Measurements from ENCODE around the gene LECT2. TPM values are rescaled to one million over a fixed set of nuclear protein-coding genes. Genes with fewer than 3 reads are reported as not detected.

The LECT2 gene
- total and polyA plus RNA-seq, 12 donors, result not detected

- intact Hi-C loops (cut with DNase I), result no loop called here
- DNase-seq, result no peak
- no peaks in the 10 kb centered on the region for H3K27me3 ChIP-seq
- H3K27ac ChIP-seq, result no peak overlapping the region
- no peaks in the 10 kb centered on the region for H3K4me1 ChIP-seq (replicated peaks in 1 of 2)
- H3K9me3 ChIP-seq (replicated peaks in 1 of 3), result no peaks in the 10 kb centered on the region
- H3K4me3 ChIP-seq, result no peak overlapping the region
- 42 to 52% (median 47%) methylated on average over 3 of the region's 3 CpGs for WGBS, 4 donors
- H3K36me3 ChIP-seq (replicated peaks in 1 of 2), result no peaks in the 10 kb centered on the region
- no peak for TF ChIP-seq CTCF (IDR thresholded peaks at IDR 0.05)
- TF ChIP-seq POLR2A (IDR thresholded peaks at IDR 0.05), result no peak
Observed at GRCh38 chr5:135950611-135951010, 4.2 kb downstream of the LECT2 start.

GRCh38 chr5:135944967-135945560 lies 9.7 kb downstream of the LECT2 start:
- no peaks in the 10 kb centered on the region for H3K36me3 ChIP-seq (replicated peaks in 1 of 2)
- H3K27ac ChIP-seq, result no peak overlapping the region
- H3K4me3 ChIP-seq, result no peak overlapping the region
- 0 to 1% (median 1%) methylated on average over 3 of the region's 3 CpGs for WGBS, 4 donors
- no peaks in the 10 kb centered on the region for H3K4me1 ChIP-seq (replicated peaks in 1 of 2)
- TF ChIP-seq CTCF (IDR thresholded peaks at IDR 0.05) (peak; percentile 72 to 89 (median 82)), POLR2A (IDR thresholded peaks at IDR 0.05) (no peak)
- DNase-seq, result peak; percentile 37 to 80 (median 57)
- no peaks in the 10 kb centered on the region for H3K27me3 ChIP-seq
- intact Hi-C loops (cut with DNase I), result loop anchor here (2.0 to 10.0 kb wide), 5 partner anchors 60 to 270 kb away; no protein-coding TSS in a partner anchor
- H3K9me3 ChIP-seq (replicated peaks in 1 of 3), result no peaks in the 10 kb centered on the region

- no peaks in the 10 kb centered on the region for H3K4me1 ChIP-seq (replicated peaks in 1 of 2)
- intact Hi-C loops (cut with DNase I), result loop anchor here (2.0 to 10.0 kb wide), 5 partner anchors 60 to 270 kb away; no protein-coding TSS in a partner anchor
- H3K9me3 ChIP-seq (replicated peaks in 1 of 3), result no peaks in the 10 kb centered on the region
- TF ChIP-seq POLR2A (IDR thresholded peaks at IDR 0.05), result no peak
- no peak for TF ChIP-seq CTCF (IDR thresholded peaks at IDR 0.05)
- H3K27me3 ChIP-seq, result no peaks in the 10 kb centered on the region
- H3K36me3 ChIP-seq (replicated peaks in 1 of 2), result no peaks in the 10 kb centered on the region
- no peak overlapping the region for H3K4me3 ChIP-seq
- H3K27ac ChIP-seq, result no peak overlapping the region
- no peak for DNase-seq
Observed at GRCh38 chr5:135944564-135944963, 10.2 kb downstream of the LECT2 start.

- 63 to 67% (median 64%) methylated on average over 3 of the region's 3 CpGs for WGBS, 4 donors
- H3K27ac ChIP-seq, result no peak overlapping the region
- no peaks in the 10 kb centered on the region for H3K4me1 ChIP-seq (replicated peaks in 1 of 2)
- no peak overlapping the region for H3K4me3 ChIP-seq
- H3K9me3 ChIP-seq (replicated peaks in 1 of 3), result no peaks in the 10 kb centered on the region
- no peaks in the 10 kb centered on the region for H3K36me3 ChIP-seq (replicated peaks in 1 of 2)
- H3K27me3 ChIP-seq, result peaks cover 11% of the 10 kb centered on the region
- intact Hi-C loops (cut with DNase I), result loop anchor here (5.0 to 10.0 kb wide), 4 partner anchors 57 to 273 kb away; no protein-coding TSS in a partner anchor
- no peak for DNase-seq
- TF ChIP-seq CTCF (IDR thresholded peaks at IDR 0.05) (no peak), POLR2A (IDR thresholded peaks at IDR 0.05) (no peak)
Observed at GRCh38 chr5:135942202-135942771, 12.5 kb downstream of the LECT2 start.
